ENCODE measurements around the gene RPS28.
A peak's percentile ranks its signal among the peaks of the same experiment; 100 is the strongest.
"Not testable (repeated sequence)": the region's sequence is repeated elsewhere in the genome, so short reads cannot be mapped to it uniquely, and the experiment has no call there.

RPS28 gene

GRCh38 chr19:8342684-8343482 lies 21.6 kb downstream of the RPS28 start, which contains the start of gene KANK3:
Gene KANK3, minus strand, starts transcription at chr19:8343262. Its CDS starts 5,434 bp downstream, at chr19:8337828.
- DNase-seq: peak; percentile 94

DNA sequence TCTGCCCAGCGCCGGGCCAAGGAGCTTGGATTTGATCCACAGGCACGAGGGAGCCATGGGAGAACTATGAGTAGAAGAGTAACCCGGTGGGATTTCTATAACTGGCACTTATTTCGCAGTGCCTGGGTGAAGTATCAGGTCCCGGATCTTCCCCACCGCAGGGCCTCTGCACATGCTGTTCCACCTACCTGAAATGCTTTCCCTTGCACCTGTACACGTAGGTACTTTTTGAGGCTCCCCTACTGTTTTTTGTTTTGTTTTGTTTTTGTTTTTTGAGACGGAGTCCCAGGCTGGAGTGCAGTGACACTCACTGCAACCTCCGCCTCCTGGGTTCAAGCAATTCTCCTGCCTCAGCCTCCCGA lies 22.2 kb downstream of the RPS28 start:
- DNase-seq: no peak

DNA sequence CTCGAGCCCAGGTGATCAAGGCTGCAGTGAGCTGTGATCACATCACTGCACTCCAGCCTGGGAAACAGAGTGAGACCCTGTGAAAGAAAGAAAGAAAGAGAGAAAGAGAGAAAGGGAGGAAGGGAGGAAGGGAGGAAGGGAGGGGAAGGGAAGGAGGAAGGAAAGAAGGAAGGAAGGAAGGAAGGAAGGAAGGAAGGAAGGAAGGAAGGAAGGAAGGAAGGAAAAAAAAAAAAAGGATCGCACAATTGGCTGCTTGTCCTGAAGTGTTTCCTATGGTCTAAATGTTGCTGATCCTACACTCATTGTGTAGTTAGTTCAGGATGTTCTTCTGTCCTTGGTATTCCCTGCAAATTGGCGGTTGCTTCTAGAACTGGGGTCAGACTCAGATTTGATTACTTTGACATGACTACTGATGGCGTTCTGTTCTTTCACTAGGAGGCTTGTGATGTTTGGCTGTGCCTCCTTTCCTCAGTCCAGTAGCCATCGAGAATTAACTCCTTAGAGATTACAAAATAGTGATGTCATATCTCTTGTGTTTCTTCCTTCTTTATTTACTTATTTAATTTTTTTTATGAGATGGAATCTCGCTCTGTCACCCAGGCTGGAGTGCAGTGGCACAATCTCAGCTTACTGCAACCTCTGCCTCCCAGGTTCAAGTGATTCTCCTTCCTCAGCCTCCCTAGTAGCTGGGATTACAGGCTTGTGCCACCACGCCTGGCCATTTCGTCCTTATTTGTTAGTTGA lies 28.5 kb downstream of the RPS28 start:
- not testable (repeated sequence) for DNase-seq

DNA sequence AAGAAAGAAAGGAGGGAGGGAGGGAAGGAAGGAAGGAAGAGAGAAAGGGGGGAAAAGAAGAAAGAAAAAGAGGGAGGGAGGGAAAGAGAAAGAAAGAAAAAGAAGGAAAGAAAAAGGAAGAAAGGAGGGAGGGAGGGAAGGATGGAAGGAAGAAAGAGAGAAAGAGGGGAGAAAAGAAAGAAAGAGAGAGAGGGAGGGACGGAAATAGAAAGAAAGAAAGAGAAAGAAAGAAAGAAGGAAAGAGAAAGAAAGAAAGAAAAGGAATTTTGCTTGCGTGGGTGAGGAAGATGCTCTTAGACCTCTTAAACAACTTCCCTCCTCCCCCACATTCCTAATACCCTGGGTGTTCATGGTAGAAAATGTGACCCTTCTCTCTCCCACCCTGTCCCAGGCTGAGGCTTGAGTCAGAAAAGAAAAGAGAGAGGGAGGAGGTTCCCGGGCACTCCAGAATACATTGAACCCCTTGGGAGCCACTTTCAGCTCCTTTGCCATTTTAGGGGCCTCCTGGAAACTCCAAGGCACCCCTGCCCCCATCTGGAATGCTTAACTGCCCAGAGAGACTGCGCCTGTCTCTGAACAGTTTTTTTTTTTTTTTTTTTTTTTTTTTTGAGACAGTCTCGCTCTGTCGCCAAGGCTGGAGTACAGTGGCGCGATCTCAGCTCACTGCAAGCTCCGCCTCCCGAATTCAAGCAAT lies 31.0 kb downstream of the RPS28 start:
- DNase-seq: no peak

GRCh38 chr19:8352845-8353244 lies 31.5 kb downstream of the RPS28 start:
- DNase-seq: not testable (repeated sequence)

DNA sequence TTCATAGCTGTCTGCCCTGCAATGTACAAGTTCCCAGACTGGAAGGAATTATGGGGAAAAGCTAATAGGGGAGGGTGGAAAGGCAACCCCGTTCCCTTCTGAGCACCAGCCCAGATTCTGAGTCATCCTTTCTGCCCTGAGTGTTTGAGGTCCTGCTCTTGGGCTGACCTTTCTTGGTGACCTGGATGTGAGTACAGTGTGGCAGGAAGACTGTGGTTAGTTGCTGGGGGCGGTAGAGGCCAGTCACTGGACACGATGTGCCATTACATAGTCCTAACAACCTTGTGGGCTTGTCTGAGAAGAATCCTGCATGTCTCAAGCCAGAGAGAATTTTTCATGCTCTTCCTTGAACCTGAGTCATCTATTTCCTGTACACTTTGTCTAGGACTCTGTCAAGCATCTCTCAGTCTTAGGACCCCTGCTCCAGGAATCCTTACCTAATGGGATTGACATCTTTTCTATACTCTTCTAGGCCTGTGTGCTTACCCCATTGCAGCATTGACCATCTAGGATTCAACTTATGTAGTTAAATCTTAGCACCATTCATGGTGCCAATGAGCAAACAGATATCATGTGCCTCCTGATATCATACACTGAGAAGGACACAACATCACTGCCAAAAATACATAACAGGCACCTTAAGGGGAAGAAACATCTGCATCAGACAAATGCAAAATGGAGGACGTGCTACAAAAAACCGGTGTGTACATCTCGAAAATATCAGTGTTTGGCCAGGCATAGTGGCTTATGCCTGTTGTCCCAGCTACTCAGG lies 34.5 kb downstream of the RPS28 start:
- no peak for DNase-seq

- no peak for DNase-seq
These were observed 35.8 kb downstream of the RPS28 start for GRCh38 chr19:8357007-8357521.

GRCh38 chr19:8358948-8359347 lies 37.7 kb downstream of the RPS28 start:
- no peak for DNase-seq

DNA sequence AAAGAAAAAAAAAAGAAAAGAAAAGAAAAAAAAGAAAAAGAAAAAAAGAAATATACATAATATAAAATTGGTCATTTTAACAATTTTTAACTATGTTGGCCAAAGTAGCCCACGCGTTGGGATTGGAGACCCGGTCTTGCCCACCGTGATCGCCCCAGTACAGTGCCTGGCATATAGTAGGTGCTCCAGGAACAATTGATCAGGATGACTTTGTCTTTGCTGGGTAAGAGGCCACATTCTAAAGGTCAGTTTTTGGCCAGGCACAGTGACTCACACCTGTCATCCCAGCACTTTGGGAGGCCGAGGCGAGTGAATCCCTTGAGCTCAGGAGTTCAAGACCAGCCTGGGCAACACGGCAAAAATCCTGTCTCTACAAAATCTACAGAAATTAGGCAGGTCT lies 38.9 kb downstream of the RPS28 start:
- no peak for DNase-seq

GRCh38 chr19:8361921-8362793 lies 40.9 kb downstream of the RPS28 start:
- no peak for DNase-seq

GRCh38 chr19:8363803-8364771 lies 42.8 kb downstream of the RPS28 start, which contains the start of gene ANGPTL4:
Gene ANGPTL4, plus strand, starts transcription at chr19:8364155. Its CDS starts 167 bp downstream, at chr19:8364322.
- peak; percentile 46 for DNase-seq

DNA sequence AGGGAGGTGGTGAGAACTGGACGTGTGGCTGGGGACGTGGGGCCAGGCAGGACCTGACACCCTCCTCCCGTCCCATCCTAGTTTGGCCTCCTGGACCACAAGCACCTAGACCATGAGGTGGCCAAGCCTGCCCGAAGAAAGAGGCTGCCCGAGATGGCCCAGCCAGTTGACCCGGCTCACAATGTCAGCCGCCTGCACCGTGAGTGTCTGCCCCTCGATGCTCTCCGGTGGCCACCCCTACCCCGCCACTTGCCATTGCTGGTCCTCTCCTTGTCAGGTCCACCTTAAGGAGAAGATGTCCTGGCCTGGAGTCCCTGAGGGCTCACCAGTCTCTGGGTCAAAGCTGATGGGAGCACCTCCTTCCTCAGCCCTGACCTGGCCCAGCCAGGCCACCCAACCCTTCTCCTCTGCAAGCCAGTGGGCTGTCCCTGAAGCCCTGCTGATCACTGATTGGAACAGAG lies 44.9 kb downstream of the RPS28 start:
- DNase-seq: no peak

- no peak for DNase-seq
These were observed 45.6 kb downstream of the RPS28 start for GRCh38 chr19:8366961-8367326.

- no peak for DNase-seq
These were observed 46.2 kb downstream of the RPS28 start for GRCh38 chr19:8367327-8368001.

DNA sequence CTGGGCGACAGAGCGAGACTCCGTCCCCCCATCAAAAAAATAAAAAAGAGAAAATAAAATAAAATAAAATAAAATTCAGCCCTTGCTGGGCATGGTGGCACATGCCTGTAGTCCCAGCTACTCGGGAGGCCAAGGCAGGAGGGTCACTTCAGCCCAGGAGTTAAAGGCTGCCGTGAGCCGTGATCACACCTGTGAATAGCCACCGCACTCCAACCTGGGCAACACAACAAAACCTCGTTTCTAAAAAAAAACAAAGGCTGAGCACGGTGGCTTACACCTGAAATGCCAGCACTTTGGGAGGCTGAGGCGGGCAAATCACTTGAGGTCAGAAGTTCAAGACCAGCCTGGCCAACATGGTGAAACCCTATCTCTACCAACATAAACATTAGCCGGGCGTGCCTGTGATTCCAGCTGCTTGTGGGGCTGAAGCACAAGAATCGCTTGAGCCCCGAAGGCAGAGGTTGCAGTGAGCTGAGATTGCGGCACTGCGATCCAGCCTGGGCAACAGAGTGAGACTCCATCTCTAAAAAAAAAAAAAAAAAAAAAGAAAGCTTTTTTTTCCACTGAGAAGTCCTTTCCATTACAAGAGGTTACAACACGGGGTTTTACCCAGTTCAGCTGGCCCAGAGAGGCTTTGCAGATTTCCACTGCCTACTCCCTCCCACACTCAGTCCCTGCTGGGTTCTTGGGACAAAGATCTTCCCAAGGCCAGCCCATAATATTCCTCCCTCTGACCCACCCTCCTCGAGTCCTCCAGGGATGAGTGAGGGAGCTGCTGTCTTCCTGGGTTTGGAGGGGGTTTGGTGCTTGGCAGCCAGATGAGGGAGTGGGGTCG lies 49.1 kb downstream of the RPS28 start:
- no peak for DNase-seq

- no peak for DNase-seq
These were observed 49.9 kb downstream of the RPS28 start for GRCh38 chr19:8371011-8371804.

Measured in stimulated activated CD4-positive, alpha-beta T cell treated with anti-CD3 and anti-CD28 coated beads, Interleukin-4, amount 100 ng/mL, for 24 hours (primary cell).